ENCODE results near the gene ARPC4. TPM values are rescaled to one million over a fixed set of nuclear protein-coding genes. Genes with fewer than 3 reads are reported as not detected.

ARPC4 gene
- polyA plus RNA-seq, 5 donors: 93.6 to 118 (median 105) TPM

DNA sequence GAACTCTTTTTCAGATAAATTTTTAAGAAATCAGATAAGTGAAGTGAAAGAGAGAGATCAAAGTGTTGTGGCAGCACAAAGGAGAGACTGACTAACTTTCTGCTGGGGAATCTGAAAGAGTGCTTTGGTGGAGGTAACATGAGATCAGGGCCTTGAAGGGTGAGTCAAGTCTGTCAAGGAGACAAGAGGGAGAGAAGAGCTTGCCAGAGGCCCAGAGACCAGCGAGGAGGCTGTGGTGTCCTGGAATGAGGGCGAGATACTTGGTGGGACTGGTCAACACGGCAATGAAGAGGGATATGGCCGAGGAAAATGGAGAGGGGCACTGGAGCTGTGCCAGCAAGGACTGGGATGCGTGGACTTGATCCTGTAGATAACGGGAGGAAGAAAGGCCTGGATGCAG is 5.2 kb upstream of the ARPC4 start:
- DNase-seq: no peak

DNA sequence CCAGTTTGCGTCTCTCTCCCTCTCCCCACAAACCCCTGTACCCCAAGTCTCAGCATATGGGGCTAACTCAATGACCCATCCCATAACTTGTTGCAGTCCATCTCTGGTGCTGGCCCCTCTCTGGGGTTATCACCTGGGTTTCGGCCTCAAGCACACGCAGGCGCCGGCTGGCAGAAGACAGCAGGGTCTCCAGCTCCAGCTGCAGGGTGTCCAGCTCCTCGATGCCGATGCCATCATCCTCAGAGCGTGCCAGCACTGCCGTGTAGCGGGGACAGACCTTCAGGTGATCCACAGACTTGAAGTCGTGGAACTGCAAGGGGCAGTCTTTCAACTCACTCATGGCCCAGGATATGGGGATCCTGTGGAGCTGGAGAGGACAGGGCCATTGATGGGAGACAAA is 1.8 kb upstream of the ARPC4 start:
- no peak for DNase-seq

DNA sequence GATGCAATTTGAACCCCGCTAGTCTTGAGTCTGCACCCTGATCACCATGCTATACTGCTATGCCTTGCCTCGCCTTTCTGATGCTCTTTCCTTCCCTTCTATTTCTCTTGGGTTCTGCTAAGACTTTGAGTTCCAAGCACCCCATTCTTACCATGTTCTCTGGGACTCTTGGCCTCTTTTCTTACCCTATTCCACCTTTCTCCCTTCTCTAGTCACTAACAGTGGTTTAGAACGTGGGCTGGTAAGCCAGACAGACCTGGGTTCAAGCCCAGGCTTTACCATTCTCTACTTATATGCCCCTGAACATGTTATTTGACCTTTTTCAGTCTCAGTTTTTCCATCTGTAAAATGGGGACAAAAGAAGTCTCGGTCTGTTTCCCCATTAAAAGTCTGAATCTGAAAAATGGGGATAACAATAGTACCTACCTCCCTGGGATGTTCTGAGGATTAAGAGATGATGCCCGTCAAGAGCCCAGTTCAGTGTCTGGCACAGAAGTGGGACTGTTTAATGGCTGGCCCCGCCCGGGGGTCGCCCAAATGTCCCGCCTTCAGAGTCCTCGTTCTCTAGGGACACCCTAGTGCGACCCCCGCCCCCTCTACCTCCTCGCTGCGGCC is 985 bp upstream of the ARPC4 start:
- no peak for DNase-seq

DNA sequence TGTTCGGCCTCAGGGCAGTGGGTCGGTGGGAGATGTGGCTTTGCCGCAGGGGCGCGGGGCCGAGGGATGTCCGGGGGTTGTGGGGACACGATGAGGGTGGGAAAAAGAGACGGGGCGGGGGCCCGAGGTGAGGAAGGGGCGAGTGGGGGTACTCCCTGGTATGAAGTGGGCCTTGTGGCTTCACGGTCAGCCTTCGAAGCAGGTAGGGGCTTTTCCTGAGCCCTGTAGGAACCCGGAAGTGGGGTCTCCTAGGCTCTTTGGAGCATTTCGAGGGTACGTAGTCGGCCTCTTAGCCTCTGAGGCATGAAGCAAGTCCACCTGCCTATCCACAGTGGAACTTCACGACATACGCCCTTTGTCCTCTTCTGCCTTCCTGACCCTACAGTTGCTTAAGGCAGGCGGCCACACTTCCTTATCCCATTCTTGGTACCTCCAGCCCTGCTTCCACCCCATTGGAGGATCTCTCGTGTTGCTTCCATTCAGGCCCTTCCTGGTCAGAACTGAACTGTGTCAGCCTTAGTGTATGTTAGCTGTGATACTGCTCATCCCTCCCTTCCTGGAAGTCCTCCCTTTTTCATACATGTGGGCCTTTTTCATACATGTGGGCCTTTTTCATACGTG is 389 bp downstream of the ARPC4 start:
- no peak for DNase-seq

DNA sequence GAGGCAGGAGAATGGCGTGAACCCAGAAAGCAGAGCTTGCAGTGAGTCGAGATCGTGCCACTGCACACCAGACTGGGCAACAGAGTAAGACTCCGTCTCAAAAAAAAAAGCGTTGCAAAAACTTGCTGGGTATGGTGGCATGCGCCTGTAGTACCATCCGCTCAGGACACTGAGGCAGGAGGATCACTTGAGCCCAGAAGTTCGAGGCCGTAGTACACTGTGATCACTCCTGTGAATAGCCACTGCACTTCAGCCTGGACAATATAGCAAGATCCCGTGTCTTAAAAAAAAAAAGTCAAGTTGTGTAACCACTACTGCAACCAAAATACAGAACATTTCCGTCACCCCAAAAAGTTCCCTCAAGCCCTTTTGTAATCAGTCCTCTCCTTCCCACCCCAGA is 1.5 kb downstream of the ARPC4 start:
- DNase-seq: no peak

DNA sequence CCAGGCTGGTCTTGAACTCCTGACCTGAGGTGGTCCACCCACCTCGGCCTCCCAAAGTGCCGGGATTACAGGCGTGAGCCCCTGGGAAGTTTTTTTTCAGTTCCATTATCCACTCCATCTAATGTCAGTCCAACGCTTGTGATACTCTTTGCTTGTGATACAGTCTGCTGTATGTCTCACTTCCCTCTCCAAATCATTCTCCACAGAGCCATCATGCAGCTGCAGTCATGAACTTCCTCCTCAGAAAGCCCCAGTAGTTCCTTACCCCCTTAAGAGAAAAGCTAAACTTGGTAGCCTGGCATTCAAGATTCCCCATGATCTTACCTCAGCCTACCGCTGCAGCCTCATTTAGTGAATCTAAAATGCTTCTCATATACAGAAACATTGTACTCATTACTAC is 2.3 kb downstream of the ARPC4 start:
- DNase-seq: no peak

DNA sequence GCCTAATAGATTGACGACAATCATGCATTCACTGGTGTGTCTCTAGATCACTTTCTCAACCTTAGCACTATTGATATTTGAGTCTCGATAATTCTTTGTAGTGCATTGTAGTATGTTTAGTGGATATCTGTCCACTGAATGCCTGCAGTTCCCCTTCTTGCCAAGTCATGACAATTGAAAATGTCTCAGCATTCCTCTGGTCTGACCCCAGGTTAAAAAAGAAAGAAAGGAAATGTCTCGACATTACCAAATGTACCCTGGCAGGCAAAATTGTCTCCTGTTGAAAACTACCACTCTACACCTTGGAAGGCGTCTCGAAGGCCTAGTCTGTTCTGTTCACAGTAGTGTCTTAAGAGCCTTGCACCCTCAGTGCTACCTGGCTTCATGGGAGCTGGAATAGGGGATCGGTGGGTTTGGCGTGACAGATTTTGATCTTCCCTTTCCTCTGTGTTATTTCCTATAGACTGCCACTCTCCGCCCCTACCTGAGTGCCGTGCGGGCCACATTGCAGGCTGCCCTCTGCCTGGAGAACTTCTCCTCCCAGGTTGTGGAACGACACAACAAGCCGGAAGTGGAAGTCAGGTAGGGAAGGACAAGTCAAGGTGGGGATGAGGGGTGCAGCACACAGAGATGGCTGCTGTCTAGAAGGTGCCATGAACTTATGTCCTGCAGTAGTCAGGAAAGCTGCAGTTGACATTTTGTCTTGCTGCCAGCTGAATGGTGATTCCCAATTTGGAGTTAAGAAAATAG is 4.5 kb downstream of the ARPC4 start:
- DNase-seq: no peak

DNA sequence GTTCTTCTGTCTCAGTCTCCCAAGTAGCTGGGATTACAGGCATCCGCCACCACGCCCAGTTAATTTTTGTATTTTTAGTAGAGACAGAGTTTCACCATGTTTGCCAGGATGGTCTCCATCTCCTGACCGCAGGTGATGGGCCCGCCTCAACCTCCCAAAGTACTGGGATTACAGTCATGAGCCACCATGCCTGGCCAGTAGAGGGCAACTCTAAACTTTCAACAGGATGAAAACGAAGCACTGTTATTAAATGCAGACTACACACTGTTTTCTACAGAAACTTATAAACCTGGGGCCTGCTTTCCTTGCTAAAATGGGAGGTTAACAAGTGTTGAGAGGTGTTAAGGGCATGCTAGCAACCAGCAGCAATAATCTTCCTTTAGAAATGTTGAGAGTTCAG is 7.6 kb downstream of the ARPC4 start:
- DNase-seq: no peak

DNA sequence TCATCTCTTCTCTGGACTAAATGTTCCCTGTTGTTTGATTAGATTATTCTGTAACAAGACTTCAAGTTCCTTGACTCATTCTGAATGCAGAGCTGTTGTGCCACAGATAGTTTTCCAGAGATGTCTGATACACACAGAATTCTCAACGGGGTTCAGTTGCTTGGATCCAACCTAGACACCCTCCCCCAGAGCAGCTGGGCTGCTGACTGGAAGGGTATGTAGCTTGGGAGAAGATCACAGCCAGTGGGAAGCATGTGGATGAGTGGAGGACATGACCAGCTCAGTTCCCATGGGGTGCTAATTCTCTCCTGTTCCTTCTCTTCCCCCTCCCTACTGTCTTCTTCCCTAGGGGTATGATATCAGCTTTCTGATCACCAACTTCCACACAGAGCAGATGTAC is 10.6 kb downstream of the ARPC4 start:
- DNase-seq: no peak

DNA sequence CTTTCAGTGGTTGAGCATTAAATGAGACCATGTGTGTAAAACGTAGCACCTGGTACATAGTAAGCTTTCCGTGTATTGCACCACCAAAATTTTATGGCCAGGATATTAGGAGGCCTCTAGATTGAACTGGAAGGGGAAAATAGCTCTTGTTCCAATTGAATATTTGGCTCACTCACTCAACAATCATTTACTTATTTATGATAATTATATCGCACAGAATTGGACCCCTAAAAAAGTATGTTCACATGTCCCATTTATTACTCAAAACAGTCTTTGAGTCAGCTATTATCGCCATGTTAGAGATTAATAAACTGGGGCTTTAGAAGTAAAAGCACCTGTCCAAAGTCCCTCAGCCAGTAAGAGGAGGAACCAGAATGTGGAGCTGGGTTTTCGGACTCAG is 12.1 kb downstream of the ARPC4 start:
- DNase-seq: no peak

DNA sequence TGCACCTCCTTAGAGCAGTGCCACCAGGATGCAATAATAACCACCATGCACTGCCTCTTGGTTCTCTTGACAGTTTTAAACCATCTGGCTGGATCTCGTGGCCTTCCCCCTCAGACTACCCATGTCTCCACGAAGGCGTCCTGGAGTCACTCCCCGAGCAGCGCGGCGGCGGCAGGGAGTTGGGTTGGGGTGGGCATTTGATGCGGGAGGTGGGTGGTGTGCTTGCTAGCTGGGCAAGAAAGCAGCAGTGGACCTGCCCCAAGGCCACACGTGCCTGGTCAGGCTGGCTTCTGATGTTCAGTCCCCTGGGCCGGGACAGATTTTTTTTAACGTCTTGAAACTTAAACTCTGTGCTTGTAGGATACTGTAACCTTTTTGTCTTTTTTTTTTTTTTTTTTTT is 13.3 kb downstream of the ARPC4 start:
- DNase-seq: no peak

DNA sequence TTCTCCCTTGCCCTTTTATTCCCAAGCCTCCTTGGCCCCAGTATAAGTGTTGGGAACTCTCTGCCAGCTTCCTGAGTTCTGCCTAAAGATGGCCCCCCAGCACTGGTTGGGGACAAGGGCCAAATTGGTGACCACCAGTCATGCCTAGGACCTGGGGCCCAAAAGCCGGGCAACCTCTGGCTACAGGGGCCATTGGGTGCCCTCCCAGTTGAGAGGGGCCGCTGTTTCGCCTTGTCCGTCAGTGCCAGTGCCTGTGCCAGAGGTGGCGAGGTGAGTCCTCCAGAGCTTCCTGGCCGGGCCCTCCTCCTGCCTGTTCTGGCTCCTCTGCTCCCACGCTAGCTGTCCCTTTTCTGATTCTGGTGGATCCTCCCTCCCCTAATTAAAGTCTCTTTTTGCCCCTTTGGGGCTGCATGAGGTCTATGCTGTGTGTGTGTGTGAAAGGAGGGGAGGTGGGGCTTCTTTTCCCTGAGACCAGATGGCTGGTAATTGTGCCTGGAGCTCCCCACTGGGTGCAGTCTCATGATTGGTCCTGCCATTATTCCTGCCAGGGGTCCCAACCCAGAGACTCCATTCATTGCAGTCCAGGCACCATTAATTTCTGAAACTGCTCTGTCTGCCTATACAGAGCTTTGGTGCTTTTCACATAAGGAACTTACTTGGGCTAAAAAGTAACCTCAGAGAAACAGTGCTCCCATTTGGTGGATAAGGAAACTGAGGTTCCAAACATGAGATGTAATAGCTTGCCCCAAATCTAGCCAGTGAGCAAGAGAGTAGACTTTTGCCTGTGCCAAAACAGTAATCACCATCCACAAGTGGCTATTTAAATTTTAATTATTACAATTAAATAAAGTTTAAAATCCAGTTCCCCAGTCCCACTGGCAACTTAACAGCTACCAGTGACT is 14.1 kb downstream of the ARPC4 start:
- DNase-seq: no peak

DNA sequence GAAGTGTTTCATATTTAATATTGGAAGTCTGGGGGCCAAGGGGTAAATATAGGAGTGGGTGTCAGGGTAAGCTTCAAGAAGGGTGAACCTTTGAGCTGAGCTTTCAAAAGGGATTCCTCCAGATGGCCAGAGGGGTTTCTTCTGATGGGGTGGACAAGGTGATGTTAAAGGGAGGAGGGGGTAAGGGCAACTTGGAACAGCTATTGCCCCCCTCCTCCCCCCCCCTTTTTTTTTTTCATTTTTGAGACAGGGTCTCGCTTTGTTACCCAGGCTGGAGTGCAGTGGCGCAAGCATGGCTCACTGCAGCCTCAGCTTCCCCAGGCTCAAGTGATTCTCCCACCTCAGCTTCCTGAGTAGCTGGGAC is 15.1 kb downstream of the ARPC4 start:
- DNase-seq: no peak

DNA sequence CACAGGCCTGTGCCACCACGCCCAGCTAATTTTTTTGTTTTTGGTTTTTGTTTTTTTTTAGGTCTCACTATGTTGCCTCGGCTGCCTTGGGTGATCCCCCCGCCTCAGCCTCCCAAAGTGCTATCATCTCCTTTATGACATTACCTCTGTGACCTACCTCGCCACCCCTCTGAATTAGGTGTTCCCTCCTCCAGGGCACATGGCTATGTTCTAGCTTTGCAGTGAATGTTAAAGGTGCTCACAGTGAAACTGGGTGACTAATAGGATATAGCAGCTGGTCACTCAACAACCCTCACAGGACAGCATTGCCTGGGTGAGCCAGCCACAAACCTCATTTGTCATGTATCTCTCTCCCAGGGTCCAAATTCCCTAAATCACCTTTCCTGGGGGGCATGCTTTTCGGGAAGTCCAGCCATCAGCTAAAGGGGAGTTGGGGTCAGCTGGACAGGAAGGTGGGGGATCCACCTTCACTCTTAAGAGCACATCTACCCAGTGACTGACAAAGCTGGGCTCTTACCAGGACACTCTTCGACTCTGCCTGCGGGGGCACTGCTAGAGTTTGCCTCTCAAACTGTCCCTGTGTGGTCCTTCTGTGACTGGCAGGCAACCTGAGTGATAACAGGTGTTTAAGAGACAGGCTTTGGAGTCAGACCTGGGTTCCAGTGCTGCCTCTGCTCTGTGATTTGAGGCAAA is 15.6 kb downstream of the ARPC4 start:
- no peak for DNase-seq

DNA sequence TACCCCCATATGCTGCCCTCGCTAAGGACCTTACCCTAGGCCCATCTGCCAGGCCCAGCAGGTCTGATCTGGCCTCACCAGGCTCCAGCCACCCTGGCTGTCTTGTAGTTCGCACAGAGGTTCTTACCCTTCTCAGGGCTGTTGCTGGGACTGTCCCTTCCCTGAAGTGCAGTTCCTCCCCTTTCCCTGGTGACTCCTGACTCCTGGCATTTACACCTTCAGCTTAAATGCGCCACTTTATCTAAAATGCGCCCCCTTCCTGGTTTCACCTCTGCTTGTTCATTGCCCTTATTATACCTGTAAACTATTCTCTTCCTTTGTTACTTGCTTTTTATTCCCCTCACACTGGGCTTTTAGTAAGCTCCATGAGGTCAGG is 16.3 kb downstream of the ARPC4 start:
- no peak for DNase-seq

DNA sequence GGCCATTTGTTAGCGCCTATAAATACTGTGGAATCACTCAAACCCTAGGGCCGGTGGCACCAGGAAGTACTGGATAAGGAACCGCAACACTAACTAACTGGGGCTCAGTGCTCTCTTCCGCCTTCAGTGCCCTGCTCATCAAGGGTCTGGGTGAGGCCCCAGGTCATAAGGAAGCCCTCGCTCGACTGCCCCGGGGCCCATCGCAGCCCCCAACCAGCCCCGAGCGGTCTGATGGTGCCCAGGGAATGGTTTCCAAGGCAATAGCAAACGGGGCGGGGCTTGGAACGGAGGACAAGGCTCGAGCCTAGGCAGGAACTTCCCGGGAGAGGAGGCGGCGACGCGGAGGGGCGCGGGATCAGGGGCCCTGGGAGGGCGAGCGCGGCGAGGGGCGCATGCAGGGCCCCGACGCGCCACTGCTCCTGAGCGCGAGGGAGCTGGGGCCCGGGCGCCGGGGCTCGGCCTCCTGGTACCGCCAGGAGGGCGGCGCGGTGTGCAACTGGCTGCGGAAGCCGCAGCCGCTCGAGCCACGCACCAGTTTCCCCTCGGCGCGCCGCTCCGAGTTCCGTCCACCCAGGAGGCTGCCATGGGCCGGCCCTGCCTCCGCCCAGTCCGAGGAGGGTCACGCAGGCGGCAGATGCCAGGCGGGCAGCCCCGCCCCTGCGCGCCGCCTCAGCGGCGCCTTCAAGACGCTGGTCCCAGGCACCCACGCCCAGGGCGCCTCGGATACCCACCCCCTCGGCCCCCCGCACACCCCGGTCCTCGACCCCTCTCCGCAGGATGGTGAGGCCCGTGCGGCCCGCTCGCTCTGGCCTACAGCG is 16.9 kb downstream of the ARPC4 start, which contains the start of gene TTLL3:
Gene TTLL3 (plus strand): TSS at position 648 of the 818 bp plus-strand sequence. CDS start 400 bp downstream, outside the sequence.
- peak; percentile 81 for DNase-seq

DNA sequence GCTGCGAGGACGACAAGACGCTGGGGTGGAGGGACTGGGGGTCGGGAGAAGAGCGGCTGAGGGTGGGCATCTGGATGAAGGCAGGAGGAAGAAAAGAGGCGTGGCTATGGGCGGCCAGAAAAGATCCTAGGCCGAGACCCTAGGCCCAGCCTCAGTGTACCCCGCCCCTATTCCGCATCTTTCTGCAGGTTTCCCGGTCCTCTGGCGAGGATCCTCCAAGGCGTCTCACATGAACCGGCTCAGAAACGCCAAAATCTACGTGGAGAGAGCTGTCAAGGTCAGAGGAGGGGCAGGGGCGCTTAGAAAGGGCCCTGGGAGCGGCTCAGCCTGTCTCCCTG is 17.5 kb downstream of the ARPC4 start:
- no peak for DNase-seq

DNA sequence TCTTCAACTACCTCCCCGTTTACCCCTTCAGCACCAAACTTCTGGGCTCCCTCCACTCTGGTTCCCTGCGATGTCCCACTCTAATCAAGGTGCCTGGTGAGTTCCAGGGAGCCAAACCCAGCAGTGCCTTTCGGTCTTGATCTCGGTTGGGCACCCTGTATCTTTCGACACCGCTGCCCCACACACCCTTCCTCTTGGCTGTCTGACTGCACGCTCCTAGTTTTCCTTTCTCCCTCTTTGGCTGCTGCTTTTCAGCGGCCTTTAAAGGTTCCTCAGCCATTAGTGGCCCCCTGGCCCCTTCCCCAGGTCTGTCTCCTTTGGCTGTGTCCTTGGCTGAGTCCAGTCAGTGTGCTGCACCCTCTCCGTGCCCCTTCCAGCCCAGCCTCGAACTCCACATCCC is 18.0 kb downstream of the ARPC4 start:
- DNase-seq: no peak

DNA sequence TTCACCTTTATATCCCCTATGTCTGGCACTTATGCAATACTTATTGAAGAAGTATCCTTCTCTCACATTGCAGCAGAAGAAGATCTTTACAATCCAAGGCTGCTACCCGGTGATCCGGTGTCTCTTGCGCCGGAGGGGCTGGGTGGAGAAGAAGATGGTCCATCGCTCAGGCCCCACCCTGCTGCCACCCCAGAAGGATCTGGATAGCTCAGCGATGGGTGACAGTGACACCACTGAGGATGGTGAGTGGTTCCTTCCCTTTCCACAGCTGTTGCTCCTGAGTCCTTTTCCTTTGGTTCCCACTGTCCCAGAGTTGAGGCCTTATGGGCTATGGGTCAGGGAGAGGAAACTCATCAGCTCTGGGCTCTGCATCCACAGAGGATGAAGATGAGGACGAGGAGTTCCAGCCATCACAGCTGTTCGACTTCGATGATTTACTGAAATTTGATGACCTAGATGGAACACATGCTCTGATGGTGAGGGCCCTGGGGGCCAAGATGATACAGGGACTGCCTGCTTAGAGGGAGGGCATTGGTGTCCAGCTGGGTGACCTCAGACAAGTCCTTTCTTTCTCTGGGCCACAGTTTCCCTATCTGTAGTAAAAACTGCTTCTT is 20.1 kb downstream of the ARPC4 start:
- no peak for DNase-seq

DNA sequence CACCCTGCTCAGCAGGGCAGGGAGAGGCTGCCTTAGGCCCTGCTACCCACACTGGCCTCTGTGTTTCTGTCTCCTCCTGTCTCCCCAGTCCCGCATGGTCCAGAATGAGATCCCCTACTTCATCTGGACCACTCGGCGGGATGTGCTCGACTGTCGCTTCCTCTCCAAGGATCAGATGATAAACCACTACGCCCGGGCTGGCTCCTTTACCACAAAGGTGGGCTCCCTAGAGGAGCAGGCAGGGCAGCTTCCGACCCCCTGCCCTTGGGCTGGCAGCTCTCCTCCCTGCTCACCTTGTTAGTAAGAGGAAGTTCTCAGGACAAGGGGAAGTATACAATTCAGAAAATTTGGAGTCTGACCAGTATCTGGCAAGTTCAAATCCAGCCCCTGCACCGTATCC is 23.1 kb downstream of the ARPC4 start:
- DNase-seq: no peak

DNA sequence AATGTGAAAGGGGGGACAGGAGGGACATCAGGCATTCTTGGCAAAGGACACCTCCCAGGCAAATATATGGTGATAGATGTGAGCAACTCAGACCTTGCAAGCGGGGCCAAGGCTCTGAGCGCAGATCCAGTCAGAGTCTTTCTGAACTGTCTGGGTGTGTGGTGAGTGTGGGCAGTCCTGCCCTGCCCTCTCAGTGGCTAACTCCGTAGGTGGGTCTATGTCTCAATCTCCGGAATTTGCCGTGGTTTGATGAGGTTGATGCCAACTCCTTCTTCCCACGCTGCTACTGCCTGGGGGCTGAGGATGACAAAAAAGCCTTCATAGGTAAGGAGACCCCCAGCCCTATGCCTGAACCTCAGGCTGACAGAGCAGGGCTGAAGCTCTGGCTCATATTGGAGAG is 24.6 kb downstream of the ARPC4 start:
- no peak for DNase-seq
